Skin epidermis (tissue), 12 donors: ENCODE results near the gene PRND.
A peak's percentile ranks its signal among the peaks of the same experiment; 100 is the strongest.

ENCODE experiments used
- H3K27ac ChIP-seq, 21 experiments: fragments of 200-600 bp; sonication (generic) in 11 of 21; one replicate each; pipeline ENCODE4 v1.5.0; 2020; ENCODE audit warnings: mild to moderate bottlenecking in 3 of 21, inconsistent platforms in 2 of 21, moderate library complexity in 2 of 21
- H3K4me3 ChIP-seq, 7 experiments: fragments of 200-600 bp; sonication (generic) in 2 of 7; one replicate each; pipeline ENCODE4 v1.5.0; 2020; ENCODE audit warnings: inconsistent platforms in 2 of 7, mild to moderate bottlenecking in 2 of 7, moderate library complexity in 1 of 7

PRND gene

GRCh38 chr20:4721719-4722118 lies at the start of gene PRND:
Gene PRND (plus strand): TSS chr20:4721909. CDS start chr20:4724552, 2,643 bp downstream.
- H3K4me3 ChIP-seq: no peak within 1 kb of the TSS
- peak within 1 kb of the TSS in 5 of 21 experiments; percentile 41 to 93 (median 81) for H3K27ac ChIP-seq

GRCh38 chr20:4672948-4673347 lies 48.8 kb upstream of the PRND start:
- Histone ChIP-seq H3K27ac (no peak overlapping the region), H3K4me3 (no peak overlapping the region)

- H3K4me3 ChIP-seq: no peak overlapping the region
These were observed 48.2 kb upstream of the PRND start for GRCh38 chr20:4673371-4674001.

GRCh38 chr20:4674672-4675071 lies 47.0 kb upstream of the PRND start:
- H3K27ac ChIP-seq: no peak overlapping the region
- no peak overlapping the region for H3K4me3 ChIP-seq

More at GRCh38 chr20:4673371-4674001, 48.2 kb upstream of the PRND start:
- H3K27ac ChIP-seq: no peak overlapping the region

- H3K4me3 ChIP-seq: no peak overlapping the region
- no peak overlapping the region for H3K27ac ChIP-seq
These were observed 43.9 kb upstream of the PRND start for GRCh38 chr20:4677846-4678245.

GRCh38 chr20:4681401-4681800 lies 40.3 kb upstream of the PRND start:
- Histone ChIP-seq H3K4me3 (no peak overlapping the region), H3K27ac (peak overlapping the region in 1 of 21 experiments; percentile 25)

- Histone ChIP-seq H3K4me3 (no peak overlapping the region), H3K27ac (peak overlapping the region in 1 of 21 experiments; percentile 38)
These were observed 39.7 kb upstream of the PRND start for GRCh38 chr20:4681991-4682401.

- Histone ChIP-seq H3K27ac (peak overlapping the region in 1 of 21 experiments; percentile 38), H3K4me3 (no peak overlapping the region)
These were observed 39.0 kb upstream of the PRND start for GRCh38 chr20:4682682-4683081.

GRCh38 chr20:4683261-4683660 lies 38.4 kb upstream of the PRND start:
- peak overlapping the region in 7 of 21 experiments; percentile 4 to 99 (median 38) for H3K27ac ChIP-seq
- H3K4me3 ChIP-seq: no peak overlapping the region

- Histone ChIP-seq H3K4me3 (no peak overlapping the region), H3K27ac (peak overlapping the region in 19 of 21 experiments; percentile 91 to 100 (median 99))
These were observed 36.8 kb upstream of the PRND start for GRCh38 chr20:4684837-4685413.

- H3K4me3 ChIP-seq: peak overlapping the region; percentile 79 to 96 (median 93)
- peak overlapping the region in 20 of 21 experiments; percentile 91 to 100 (median 99) for H3K27ac ChIP-seq
These were observed 35.8 kb upstream of the PRND start for GRCh38 chr20:4685923-4686221.

- Histone ChIP-seq H3K27ac (peak overlapping the region in 3 of 21 experiments; percentile 30 to 100 (median 47)), H3K4me3 (peak overlapping the region in 1 of 7 experiments; percentile 90)
These were observed 33.4 kb upstream of the PRND start for GRCh38 chr20:4688305-4688704.

GRCh38 chr20:4689220-4689619 lies 32.5 kb upstream of the PRND start:
- no peak overlapping the region for H3K27ac ChIP-seq
- no peak overlapping the region for H3K4me3 ChIP-seq

GRCh38 chr20:4691753-4692152 lies 30.0 kb upstream of the PRND start:
- no peak overlapping the region for H3K27ac ChIP-seq
- no peak overlapping the region for H3K4me3 ChIP-seq

GRCh38 chr20:4694076-4694475 lies 27.6 kb upstream of the PRND start:
- no peak overlapping the region for H3K27ac ChIP-seq

GRCh38 chr20:4697189-4697830 lies 24.4 kb upstream of the PRND start:
- Histone ChIP-seq H3K27ac (no peak overlapping the region), H3K4me3 (no peak overlapping the region)

More at GRCh38 chr20:4694076-4694475, 27.6 kb upstream of the PRND start:
- no peak overlapping the region for H3K4me3 ChIP-seq

GRCh38 chr20:4697831-4698221 lies 23.9 kb upstream of the PRND start:
- H3K27ac ChIP-seq: no peak overlapping the region

GRCh38 chr20:4699216-4699615 lies 22.5 kb upstream of the PRND start:
- H3K27ac ChIP-seq: no peak overlapping the region
- H3K4me3 ChIP-seq: no peak overlapping the region

More at GRCh38 chr20:4697831-4698221, 23.9 kb upstream of the PRND start:
- no peak overlapping the region for H3K4me3 ChIP-seq

GRCh38 chr20:4699957-4700356 lies 21.8 kb upstream of the PRND start:
- no peak overlapping the region for H3K27ac ChIP-seq
- H3K4me3 ChIP-seq: no peak overlapping the region

GRCh38 chr20:4702562-4703280 lies 19.0 kb upstream of the PRND start:
- no peak overlapping the region for H3K4me3 ChIP-seq
- H3K27ac ChIP-seq: no peak overlapping the region
